ENCODE results near the gene FRAS1.

DNA sequence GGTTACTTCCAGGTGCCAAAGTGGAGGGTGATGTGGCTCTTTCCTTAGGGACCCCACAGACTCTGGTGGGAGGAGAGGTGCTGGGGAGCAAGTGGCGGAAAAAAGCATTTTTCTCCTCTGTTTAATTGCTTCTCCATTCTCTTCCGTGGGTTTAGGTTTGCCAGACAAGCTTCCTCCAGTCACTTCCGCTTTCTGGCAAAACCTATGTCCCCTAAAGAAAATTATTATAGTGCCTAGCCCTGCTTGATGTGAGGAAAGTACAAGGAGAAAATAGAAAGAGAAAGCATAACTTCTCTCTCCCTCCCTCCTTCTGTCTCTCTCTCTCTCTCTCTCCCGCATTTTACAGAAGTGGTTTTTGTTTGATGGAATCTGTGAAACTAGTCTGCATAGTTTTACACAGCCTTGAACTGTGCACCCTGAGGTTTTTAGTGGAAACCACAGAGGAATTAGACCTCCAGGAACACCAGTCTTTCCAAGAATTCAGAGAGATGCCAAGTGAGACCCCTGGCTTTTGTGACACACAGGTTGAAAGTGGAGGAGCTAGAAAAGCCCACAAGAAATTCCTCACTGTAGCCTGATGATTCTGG is 263.3 kb downstream of the FRAS1 start:
- TF ChIP-seq POLR2A (IDR thresholded peaks at IDR 0.05), result no peak
- TF ChIP-seq CTCF (IDR thresholded peaks at IDR 0.05), result no peak

Data from uterus (tissue), 2 donors.